PFSK-1 (cell line): ENCODE measurements around the gene SERPINH1.

ENCODE experiments used
- REST ChIP-seq, 2 experiments: IDR thresholded peaks; 2 replicates each; pipeline versions ENCODE4 v1.6.1 to v1.8.0; 2011 to 2012; ENCODE audit warnings: low read depth in 2 of 2, low read length in 2 of 2, control low read depth in 1 of 2, inconsistent platforms in 1 of 2, mild to moderate bottlenecking in 1 of 2, moderate library complexity in 1 of 2; ENCODE audit not compliant: insufficient read depth in 1 of 2
- SIN3A ChIP-seq: IDR thresholded peaks from 2 replicates; pipeline ENCODE4 v1.6.1; 2012; ENCODE audit warnings: mild to moderate bottlenecking, low read length, moderate library complexity, borderline replicate concordance; ENCODE audit not compliant: insufficient read depth

- TF ChIP-seq SIN3A (no peak), REST (IDR thresholded peaks at IDR 0.05; ENCODE audit: insufficient read depth in 1 of 2, low read depth in 2 of 2, low read length in 2 of 2) (no peak)
These were observed 44.0 kb downstream of the SERPINH1 start for GRCh38 chr11:75606099-75606498.
